ENCODE measurements around the gene CASP14. TPM values are rescaled to one million over a fixed set of nuclear protein-coding genes. Genes with fewer than 3 reads are reported as not detected.
"Not testable (repeated sequence)": the region's sequence is repeated elsewhere in the genome, so short reads cannot be mapped to it uniquely, and the experiment has no call there.

The CASP14 gene
- total RNA-seq, 1 experiment from 2014 or later = not detected

- in situ Hi-C loops (cut with HindIII; ENCODE audit: low sequenced_read_pairs) = no loop called here
- no peak for DNase-seq (ENCODE audit: low spot score)
Observed at GRCh38 chr19:15050639-15051038, 1.4 kb downstream of the CASP14 start.

- in situ Hi-C loops (cut with HindIII; ENCODE audit: low sequenced_read_pairs) = no loop called here
- DNase-seq (ENCODE audit: low spot score) = no peak
Observed at GRCh38 chr19:15062036-15062435, 12.8 kb downstream of the CASP14 start.

GRCh38 chr19:15070386-15070785 is 21.1 kb downstream of the CASP14 start:
- DNase-seq (ENCODE audit: low spot score); in situ Hi-C loops (cut with HindIII; ENCODE audit: low sequenced_read_pairs): not testable (repeated sequence)

GRCh38 chr19:15072930-15073647 is 23.8 kb downstream of the CASP14 start:
- DNase-seq (ENCODE audit: low spot score) = no peak
- in situ Hi-C loops (cut with HindIII; ENCODE audit: low sequenced_read_pairs) = no loop called here

GRCh38 chr19:15074371-15074770 is 25.1 kb downstream of the CASP14 start:
- DNase-seq (ENCODE audit: low spot score) = no peak
- in situ Hi-C loops (cut with HindIII; ENCODE audit: low sequenced_read_pairs) = no loop called here

- no peak for DNase-seq (ENCODE audit: low spot score)
- in situ Hi-C loops (cut with HindIII; ENCODE audit: low sequenced_read_pairs) = no loop called here
Observed at GRCh38 chr19:15075806-15076205, 26.5 kb downstream of the CASP14 start.

- in situ Hi-C loops (cut with HindIII; ENCODE audit: low sequenced_read_pairs); DNase-seq (ENCODE audit: low spot score): not testable (repeated sequence)
Observed at GRCh38 chr19:15080002-15080401, 30.7 kb downstream of the CASP14 start.

GRCh38 chr19:15081911-15082310 is 32.6 kb downstream of the CASP14 start, which contains the start of gene OR1I1:
TSS of gene OR1I1 (plus strand) at chr19:15082211. CDS start at chr19:15087066, 4,855 bp downstream.
- in situ Hi-C loops (cut with HindIII; ENCODE audit: low sequenced_read_pairs) = no loop called here
- no peak for DNase-seq (ENCODE audit: low spot score)

- DNase-seq (ENCODE audit: low spot score) = no peak
- in situ Hi-C loops (cut with HindIII; ENCODE audit: low sequenced_read_pairs) = no loop called here
Observed at GRCh38 chr19:15087182-15087581, 37.9 kb downstream of the CASP14 start.

- in situ Hi-C loops (cut with HindIII; ENCODE audit: low sequenced_read_pairs) = no loop called here
- DNase-seq (ENCODE audit: low spot score) = peak; percentile 59
Observed at GRCh38 chr19:15091918-15092753, 42.9 kb downstream of the CASP14 start.

- in situ Hi-C loops (cut with HindIII; ENCODE audit: low sequenced_read_pairs) = no loop called here
- no peak for DNase-seq (ENCODE audit: low spot score)
Observed at GRCh38 chr19:15093001-15093400, 43.7 kb downstream of the CASP14 start.

- DNase-seq (ENCODE audit: low spot score) = no peak
- in situ Hi-C loops (cut with HindIII; ENCODE audit: low sequenced_read_pairs) = no loop called here
Observed at GRCh38 chr19:15096223-15096622, 46.9 kb downstream of the CASP14 start.

GRCh38 chr19:15097980-15098379 is 48.7 kb downstream of the CASP14 start:
- DNase-seq (ENCODE audit: low spot score); in situ Hi-C loops (cut with HindIII; ENCODE audit: low sequenced_read_pairs): not testable (repeated sequence)

GRCh38 chr19:15098460-15098859 is 49.2 kb downstream of the CASP14 start:
- in situ Hi-C loops (cut with HindIII; ENCODE audit: low sequenced_read_pairs) = no loop called here
- DNase-seq (ENCODE audit: low spot score) = no peak

GRCh38 chr19:15099017-15099582 is 49.8 kb downstream of the CASP14 start:
- no peak for DNase-seq (ENCODE audit: low spot score)
- in situ Hi-C loops (cut with HindIII; ENCODE audit: low sequenced_read_pairs) = no loop called here

- no peak for DNase-seq (ENCODE audit: low spot score)
- in situ Hi-C loops (cut with HindIII; ENCODE audit: low sequenced_read_pairs) = no loop called here
Observed at GRCh38 chr19:15101479-15102082, 52.3 kb downstream of the CASP14 start.

- in situ Hi-C loops (cut with HindIII; ENCODE audit: low sequenced_read_pairs) = no loop called here
- DNase-seq (ENCODE audit: low spot score) = no peak
Observed at GRCh38 chr19:15104003-15104402, 54.7 kb downstream of the CASP14 start.

GRCh38 chr19:15104411-15104810 is 55.1 kb downstream of the CASP14 start:
- DNase-seq (ENCODE audit: low spot score) = no peak
- in situ Hi-C loops (cut with HindIII; ENCODE audit: low sequenced_read_pairs) = no loop called here

- in situ Hi-C loops (cut with HindIII; ENCODE audit: low sequenced_read_pairs) = no loop called here
- no peak for DNase-seq (ENCODE audit: low spot score)
Observed at GRCh38 chr19:15105044-15105443, 55.8 kb downstream of the CASP14 start.
